Measurements from ENCODE around the gene RASL10B.

Gene RASL10B

GRCh38 chr17:35717475-35717874 lies 14.0 kb upstream of the RASL10B start:
- TF ChIP-seq EZH2phosphoT487 (IDR thresholded peaks at IDR 0.05; ENCODE audit: borderline replicate concordance): no peak
- TF ChIP-seq, protein P1, sequence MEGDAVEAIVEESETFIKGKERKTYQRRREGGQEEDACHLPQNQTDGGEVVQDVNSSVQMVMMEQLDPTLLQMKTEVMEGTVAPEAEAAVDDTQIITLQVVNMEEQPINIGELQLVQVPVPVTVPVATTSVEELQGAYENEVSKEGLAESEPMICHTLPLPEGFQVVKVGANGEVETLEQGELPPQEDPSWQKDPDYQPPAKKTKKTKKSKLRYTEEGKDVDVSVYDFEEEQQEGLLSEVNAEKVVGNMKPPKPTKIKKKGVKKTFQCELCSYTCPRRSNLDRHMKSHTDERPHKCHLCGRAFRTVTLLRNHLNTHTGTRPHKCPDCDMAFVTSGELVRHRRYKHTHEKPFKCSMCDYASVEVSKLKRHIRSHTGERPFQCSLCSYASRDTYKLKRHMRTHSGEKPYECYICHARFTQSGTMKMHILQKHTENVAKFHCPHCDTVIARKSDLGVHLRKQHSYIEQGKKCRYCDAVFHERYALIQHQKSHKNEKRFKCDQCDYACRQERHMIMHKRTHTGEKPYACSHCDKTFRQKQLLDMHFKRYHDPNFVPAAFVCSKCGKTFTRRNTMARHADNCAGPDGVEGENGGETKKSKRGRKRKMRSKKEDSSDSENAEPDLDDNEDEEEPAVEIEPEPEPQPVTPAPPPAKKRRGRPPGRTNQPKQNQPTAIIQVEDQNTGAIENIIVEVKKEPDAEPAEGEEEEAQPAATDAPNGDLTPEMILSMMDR (conservative IDR thresholded peaks at IDR 0.05; ENCODE audit: low read length): no peak
- H4K20me1 ChIP-seq (ENCODE audit: insufficient read depth, low read length, poor library complexity, severe bottlenecking): no peaks in the 10 kb centered on the region
- no peaks in the 10 kb centered on the region for H3K9me2 ChIP-seq (replicated peaks; ENCODE audit: low read depth, low read length)
- H3K4me3 ChIP-seq (ENCODE audit: low read length, poor library complexity, severe bottlenecking): no peak overlapping the region
- no peaks in the 10 kb centered on the region for H3K79me2 ChIP-seq (ENCODE audit: insufficient read depth, low read length)
- H3K27me3 ChIP-seq (ENCODE audit: insufficient read depth, low read length, poor library complexity, severe bottlenecking): no peaks in the 10 kb centered on the region
- no peak overlapping the region for H3K4me2 ChIP-seq (ENCODE audit: low read depth, low read length, poor library complexity, severe bottlenecking)
- H3K9ac ChIP-seq (ENCODE audit: low read depth, low read length, poor library complexity, severe bottlenecking): no peak overlapping the region
- H3F3A ChIP-seq (ENCODE audit: low read depth): no peaks in the 10 kb centered on the region
- peaks cover 75% of the 10 kb centered on the region for H3K36me3 ChIP-seq (ENCODE audit: insufficient read depth, low read length)
- H3K9me3 ChIP-seq (ENCODE audit: insufficient read depth, low read depth, low read length): no peaks in the 10 kb centered on the region
- H2AFZ ChIP-seq (ENCODE audit: low read length): no peak overlapping the region
- no peaks in the 10 kb centered on the region for H3K4me1 ChIP-seq (ENCODE audit: insufficient read depth, low read length, poor library complexity, severe bottlenecking)

DNA sequence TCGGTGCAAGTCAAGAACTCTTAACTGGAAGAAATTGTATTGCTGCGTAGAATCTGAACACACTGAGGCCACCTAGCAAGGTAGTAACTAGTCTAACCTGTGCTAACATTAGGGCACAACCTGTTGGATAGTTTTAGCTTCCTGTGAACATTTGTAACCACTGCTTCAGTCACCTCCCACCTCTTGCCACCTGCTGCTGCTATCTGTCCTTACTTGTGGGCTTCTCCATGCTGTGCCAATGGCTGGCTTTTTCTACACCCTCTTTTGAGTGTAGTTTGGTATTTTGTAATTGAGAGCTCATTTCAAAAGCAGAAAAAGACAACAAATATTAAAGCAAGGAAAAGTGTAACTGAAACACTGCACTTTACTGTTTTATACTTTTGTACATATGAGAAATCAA lies 7.7 kb upstream of the RASL10B start:
- Histone ChIP-seq H3K27me3 (ENCODE audit: insufficient read depth, low read length, poor library complexity, severe bottlenecking) (no peaks in the 10 kb centered on the region), H3F3A (ENCODE audit: low read depth) (no peaks in the 10 kb centered on the region), H3K4me3 (ENCODE audit: low read length, poor library complexity, severe bottlenecking) (no peak overlapping the region), H3K9ac (ENCODE audit: low read depth, low read length, poor library complexity, severe bottlenecking) (no peak overlapping the region), H3K4me2 (ENCODE audit: low read depth, low read length, poor library complexity, severe bottlenecking) (no peak overlapping the region), H3K79me2 (ENCODE audit: insufficient read depth, low read length) (no peaks in the 10 kb centered on the region), H3K4me1 (ENCODE audit: insufficient read depth, low read length, poor library complexity, severe bottlenecking) (no peaks in the 10 kb centered on the region), H4K20me1 (ENCODE audit: insufficient read depth, low read length, poor library complexity, severe bottlenecking) (no peaks in the 10 kb centered on the region), H3K9me3 (ENCODE audit: insufficient read depth, low read depth, low read length) (no peaks in the 10 kb centered on the region), H3K9me2 (replicated peaks; ENCODE audit: low read depth, low read length) (no peaks in the 10 kb centered on the region), H3K36me3 (ENCODE audit: insufficient read depth, low read length) (peaks cover 51% of the 10 kb centered on the region), H2AFZ (ENCODE audit: low read length) (no peak overlapping the region)
- TF ChIP-seq, protein P1 (conservative IDR thresholded peaks at IDR 0.05; ENCODE audit: low read length): no peak
- TF ChIP-seq EZH2phosphoT487 (IDR thresholded peaks at IDR 0.05; ENCODE audit: borderline replicate concordance): no peak

DNA sequence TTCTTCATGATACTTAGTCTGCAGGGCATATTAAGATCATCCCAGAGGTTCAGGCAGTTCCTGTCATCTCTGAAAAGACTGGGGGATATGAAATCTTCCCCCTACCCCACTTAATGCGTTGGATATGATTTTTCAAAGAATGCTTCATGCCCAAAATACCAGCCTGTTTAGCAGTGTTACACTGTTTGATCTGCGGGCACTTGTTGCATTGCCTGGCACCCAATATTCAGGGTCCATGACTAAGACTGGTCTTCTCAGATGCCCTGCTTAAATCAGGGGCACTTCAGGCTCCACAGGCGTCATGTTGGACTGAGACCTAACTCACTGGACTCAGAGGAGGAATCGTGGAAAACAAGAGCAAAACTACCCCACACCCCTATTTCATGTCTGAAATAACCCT lies 6.4 kb upstream of the RASL10B start:
- Histone ChIP-seq H3K9me2 (replicated peaks; ENCODE audit: low read depth, low read length) (no peaks in the 10 kb centered on the region), H3K4me1 (ENCODE audit: insufficient read depth, low read length, poor library complexity, severe bottlenecking) (no peaks in the 10 kb centered on the region), H3K9ac (ENCODE audit: low read depth, low read length, poor library complexity, severe bottlenecking) (no peak overlapping the region), H2AFZ (ENCODE audit: low read length) (no peak overlapping the region), H3K36me3 (ENCODE audit: insufficient read depth, low read length) (peaks cover 41% of the 10 kb centered on the region; the same call in 1 of the 2 replicates), H3K4me2 (ENCODE audit: low read depth, low read length, poor library complexity, severe bottlenecking) (no peak overlapping the region), H3F3A (ENCODE audit: low read depth) (no peaks in the 10 kb centered on the region), H3K9me3 (ENCODE audit: insufficient read depth, low read depth, low read length) (no peaks in the 10 kb centered on the region), H3K4me3 (ENCODE audit: low read length, poor library complexity, severe bottlenecking) (no peak overlapping the region), H4K20me1 (ENCODE audit: insufficient read depth, low read length, poor library complexity, severe bottlenecking) (no peaks in the 10 kb centered on the region), H3K27me3 (ENCODE audit: insufficient read depth, low read length, poor library complexity, severe bottlenecking) (no peaks in the 10 kb centered on the region), H3K79me2 (ENCODE audit: insufficient read depth, low read length) (no peaks in the 10 kb centered on the region)
- TF ChIP-seq EZH2phosphoT487 (IDR thresholded peaks at IDR 0.05; ENCODE audit: borderline replicate concordance): no peak
- TF ChIP-seq, protein P1 (conservative IDR thresholded peaks at IDR 0.05; ENCODE audit: low read length): no peak
